GM10248 (cell line): Measurements from ENCODE around the gene KMT5C.

Experiments
- CTCF ChIA-PET: fragments of 300-600 bp; sonication (Branson Sonifier 250); formaldehyde crosslinking; extraction: SDS; loops from one replicate; lab custom pipeline; 2021; ENCODE audit warnings: antibody characterized with exemption; lab: Yijun Ruan, JAX
- POLR2A ChIA-PET: fragments of 350-650 bp; sonication (Branson Sonifier 250); formaldehyde crosslinking; extraction: SDS; loops from one replicate; lab custom pipeline; 2020; ENCODE audit warnings: antibody characterized with exemption; lab: Yijun Ruan, JAX
- DNase-seq: peaks from one replicate; pipeline ENCODE4 v3.0.0; 2012; ENCODE audit errors: extremely low spot score
- TF ChIP-seq, protein P1 (sequence below): IDR thresholded peaks from 2 replicates; pipeline ENCODE4 v1.5.1; 2012; ENCODE audit warnings: mild to moderate bottlenecking, low read depth; ENCODE audit errors: extremely low read depth, missing control alignments, control extremely low read depth

KMT5C gene

DNA sequence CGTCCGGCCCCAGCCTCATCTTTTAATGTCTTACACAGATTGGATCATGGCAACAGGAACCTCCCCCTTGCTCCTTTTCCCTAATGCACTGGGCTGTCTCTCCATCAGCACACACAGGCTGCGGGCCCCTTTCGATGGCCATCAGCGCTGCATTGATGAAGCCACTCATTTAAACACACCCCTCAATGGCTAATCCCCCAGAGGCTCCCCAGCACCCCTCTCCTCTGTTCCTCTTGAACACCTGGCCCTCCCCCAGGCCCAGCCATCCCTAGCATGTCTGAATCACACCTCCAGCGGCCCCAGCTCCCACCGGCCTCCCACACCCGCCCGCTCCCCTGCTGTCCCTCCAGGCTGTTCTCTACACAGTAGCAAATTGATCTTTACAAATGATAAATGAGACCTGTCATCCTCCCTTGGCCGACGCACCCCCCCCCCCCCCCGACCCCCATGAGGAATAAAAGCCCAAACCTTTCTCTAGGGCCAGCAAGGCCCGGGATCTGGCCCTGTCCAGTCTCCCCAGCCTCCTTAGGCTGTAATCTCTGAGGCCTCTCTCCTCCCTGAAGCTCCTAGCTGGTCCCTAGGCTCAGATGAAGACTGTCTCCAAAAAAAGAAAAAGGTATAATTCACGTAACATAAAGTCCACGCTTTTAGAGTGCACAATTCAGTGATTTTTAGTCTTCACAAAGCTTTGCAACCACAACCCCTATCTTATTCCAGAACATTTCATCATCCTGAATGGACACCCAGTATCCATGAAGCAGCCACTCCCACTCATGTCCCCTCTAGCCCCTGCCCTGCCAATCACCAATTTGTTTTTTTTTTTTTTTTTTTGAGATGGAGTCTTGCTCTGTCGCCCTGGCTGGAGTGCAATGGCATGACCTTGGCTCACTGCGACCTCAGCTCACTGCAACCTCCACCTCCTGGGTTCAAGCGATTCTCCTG is 53.4 kb downstream of the KMT5C start:
- ChIA-PET POLR2A (interaction anchor here (1.2 to 1.5 kb wide), 2 partner anchors 9 to 12 kb away, joined by 3 to 13 read pairs; partner anchors contain the start of gene TMEM238), CTCF (interaction anchor here (1.9 kb wide), 1 partner anchor 25 kb away, joined by 6 read pairs; no protein-coding TSS in a partner anchor)
- TF ChIP-seq, protein P1, sequence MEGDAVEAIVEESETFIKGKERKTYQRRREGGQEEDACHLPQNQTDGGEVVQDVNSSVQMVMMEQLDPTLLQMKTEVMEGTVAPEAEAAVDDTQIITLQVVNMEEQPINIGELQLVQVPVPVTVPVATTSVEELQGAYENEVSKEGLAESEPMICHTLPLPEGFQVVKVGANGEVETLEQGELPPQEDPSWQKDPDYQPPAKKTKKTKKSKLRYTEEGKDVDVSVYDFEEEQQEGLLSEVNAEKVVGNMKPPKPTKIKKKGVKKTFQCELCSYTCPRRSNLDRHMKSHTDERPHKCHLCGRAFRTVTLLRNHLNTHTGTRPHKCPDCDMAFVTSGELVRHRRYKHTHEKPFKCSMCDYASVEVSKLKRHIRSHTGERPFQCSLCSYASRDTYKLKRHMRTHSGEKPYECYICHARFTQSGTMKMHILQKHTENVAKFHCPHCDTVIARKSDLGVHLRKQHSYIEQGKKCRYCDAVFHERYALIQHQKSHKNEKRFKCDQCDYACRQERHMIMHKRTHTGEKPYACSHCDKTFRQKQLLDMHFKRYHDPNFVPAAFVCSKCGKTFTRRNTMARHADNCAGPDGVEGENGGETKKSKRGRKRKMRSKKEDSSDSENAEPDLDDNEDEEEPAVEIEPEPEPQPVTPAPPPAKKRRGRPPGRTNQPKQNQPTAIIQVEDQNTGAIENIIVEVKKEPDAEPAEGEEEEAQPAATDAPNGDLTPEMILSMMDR: no peak
- no peak for DNase-seq
